Esophagus squamous epithelium (tissue), 4 donors: Measurements from ENCODE around the gene METAP1D.

Source experiments
- POLR2A ChIP-seq, 4 donors: fragments of 450-650 bp; IDR thresholded peaks; one replicate each; pipeline ENCODE4 v1.6.1; 2017; ENCODE audit warnings: antibody characterized with exemption in 4 of 4, mild to moderate bottlenecking in 4 of 4, moderate library complexity in 3 of 4
- TF ChIP-seq, protein P1 (sequence below), 6 experiments: fragments of 450-650 bp in 4 of 6; fragments of 200-600 bp in 2 of 6; sonication (generic) in 2 of 6; IDR thresholded peaks; one replicate each; pipeline ENCODE4 v1.5.1; 2016 to 2019; ENCODE audit warnings: antibody characterized with exemption in 6 of 6, mild to moderate bottlenecking in 4 of 6, moderate library complexity in 4 of 6

DNA sequence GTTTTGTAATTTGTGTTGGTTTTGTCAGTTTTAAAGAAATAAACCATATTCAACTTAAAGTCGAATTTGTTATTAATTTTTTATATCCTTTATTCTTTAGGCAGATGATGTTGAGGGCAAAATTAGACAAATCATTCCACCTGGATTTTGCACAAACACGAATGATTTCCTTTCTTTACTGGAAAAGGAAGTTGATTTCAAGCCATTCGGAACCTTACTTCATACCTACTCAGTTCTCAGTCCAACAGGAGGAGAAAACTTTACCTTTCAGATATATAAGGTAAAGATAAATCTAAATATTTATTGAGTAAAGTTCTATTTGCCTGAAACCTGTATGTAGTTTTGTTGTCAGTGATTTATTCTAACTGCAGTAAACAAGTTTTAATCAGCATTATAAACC lies 34.5 kb upstream of the METAP1D start:
- TF ChIP-seq, protein P1, sequence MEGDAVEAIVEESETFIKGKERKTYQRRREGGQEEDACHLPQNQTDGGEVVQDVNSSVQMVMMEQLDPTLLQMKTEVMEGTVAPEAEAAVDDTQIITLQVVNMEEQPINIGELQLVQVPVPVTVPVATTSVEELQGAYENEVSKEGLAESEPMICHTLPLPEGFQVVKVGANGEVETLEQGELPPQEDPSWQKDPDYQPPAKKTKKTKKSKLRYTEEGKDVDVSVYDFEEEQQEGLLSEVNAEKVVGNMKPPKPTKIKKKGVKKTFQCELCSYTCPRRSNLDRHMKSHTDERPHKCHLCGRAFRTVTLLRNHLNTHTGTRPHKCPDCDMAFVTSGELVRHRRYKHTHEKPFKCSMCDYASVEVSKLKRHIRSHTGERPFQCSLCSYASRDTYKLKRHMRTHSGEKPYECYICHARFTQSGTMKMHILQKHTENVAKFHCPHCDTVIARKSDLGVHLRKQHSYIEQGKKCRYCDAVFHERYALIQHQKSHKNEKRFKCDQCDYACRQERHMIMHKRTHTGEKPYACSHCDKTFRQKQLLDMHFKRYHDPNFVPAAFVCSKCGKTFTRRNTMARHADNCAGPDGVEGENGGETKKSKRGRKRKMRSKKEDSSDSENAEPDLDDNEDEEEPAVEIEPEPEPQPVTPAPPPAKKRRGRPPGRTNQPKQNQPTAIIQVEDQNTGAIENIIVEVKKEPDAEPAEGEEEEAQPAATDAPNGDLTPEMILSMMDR (IDR thresholded peaks at IDR 0.05), result no peak
- no peak for TF ChIP-seq POLR2A (IDR thresholded peaks at IDR 0.05)
